SU-DHL-6 (cell line): Measurements from ENCODE around the gene ARTN.

Experiments
- H2AFZ ChIP-seq: fragments of 200-600 bp; sonication (generic); 2 replicates; pipeline ENCODE4 v1.6.1; 2014; ENCODE audit warnings: low read depth, mild to moderate bottlenecking, moderate library complexity, mixed read lengths, antibody characterized with exemption, low read length; ENCODE audit not compliant: severe bottlenecking
- H3F3A ChIP-seq: fragments of 200-600 bp; shearing (Covaris generic); 2 replicates; pipeline ENCODE4 v1.6.0; 2016; ENCODE audit warnings: antibody characterized with exemption, mild to moderate bottlenecking; ENCODE audit not compliant: insufficient read depth
- H3K27ac ChIP-seq: fragments of 200-600 bp; sonication (generic); 2 replicates; pipeline ENCODE4 v1.5.1; 2016; ENCODE audit warnings: low read depth, mild to moderate bottlenecking, low read length, moderate library complexity, mixed read lengths
- H3K27me3 ChIP-seq: fragments of 200-600 bp; sonication (generic), shearing (Covaris generic); 2 replicates; pipeline ENCODE4 v1.6.0; 2014; ENCODE audit warnings: mild to moderate bottlenecking, low read length
- H3K36me3 ChIP-seq: fragments of 200-600 bp; sonication (generic); 2 replicates; pipeline ENCODE4 v1.6.1; 2014; ENCODE audit warnings: mild to moderate bottlenecking, low read length, mixed read lengths
- H3K4me2 ChIP-seq: fragments of 300-600, 200-600 bp; shearing (Covaris generic), sonication (generic); 2 replicates; pipeline ENCODE4 v1.6.0; 2014; ENCODE audit warnings: low read length, low read depth, mild to moderate bottlenecking; ENCODE audit not compliant: poor library complexity, severe bottlenecking
- H3K4me3 ChIP-seq: fragments of 200-600 bp; sonication (generic); 2 replicates; pipeline ENCODE4 v1.5.1; 2014; ENCODE audit warnings: antibody characterized with exemption, low read length, mild to moderate bottlenecking, mixed read lengths; ENCODE audit not compliant: insufficient read depth, poor library complexity, severe bottlenecking
- H3K79me2 ChIP-seq: fragments of 200-600 bp; sonication (generic); 2 replicates; pipeline ENCODE4 v1.6.1; 2014; ENCODE audit warnings: mild to moderate bottlenecking, low read length, moderate library complexity; ENCODE audit not compliant: insufficient read depth
- H3K9ac ChIP-seq: fragments of 200-600 bp; sonication (generic); 2 replicates; pipeline ENCODE4 v1.7.0; 2014; ENCODE audit warnings: mild to moderate bottlenecking, low read length
- H3K9me2 ChIP-seq: fragments of 200-600 bp; sonication (generic); replicated peaks from 2 replicates; pipeline ENCODE4 v1.6.1; 2014; ENCODE audit warnings: low read length; ENCODE audit not compliant: insufficient read depth
- H3K9me3 ChIP-seq: fragments of 200-600 bp; sonication (generic); 2 replicates; pipeline ENCODE4 v1.6.1; 2014; ENCODE audit warnings: low read length, mixed read lengths; ENCODE audit not compliant: insufficient read depth
- H4K20me1 ChIP-seq: fragments of 200-600 bp; sonication (generic); 2 replicates; pipeline ENCODE4 v1.6.1; 2014; ENCODE audit warnings: low read depth, mild to moderate bottlenecking, antibody characterized with exemption, low read length, moderate library complexity, mixed read lengths
- EZH2phosphoT487 ChIP-seq: fragments of 200-600 bp; sonication (generic), shearing (Covaris generic); conservative IDR thresholded peaks from 2 replicates; pipeline ENCODE4 v1.6.1; 2018; ENCODE audit warnings: mild to moderate bottlenecking, antibody characterized with exemption, low read length, moderate library complexity, mixed read lengths
- TF ChIP-seq, protein P1 (sequence below): fragments of 200-600 bp; sonication (generic); IDR thresholded peaks from one replicate; pipeline ENCODE4 v1.5.1; 2017; ENCODE audit warnings: antibody characterized with exemption, mild to moderate bottlenecking, low read length, moderate library complexity; ENCODE audit not compliant: insufficient read depth, poor library complexity, severe bottlenecking

Gene ARTN

DNA sequence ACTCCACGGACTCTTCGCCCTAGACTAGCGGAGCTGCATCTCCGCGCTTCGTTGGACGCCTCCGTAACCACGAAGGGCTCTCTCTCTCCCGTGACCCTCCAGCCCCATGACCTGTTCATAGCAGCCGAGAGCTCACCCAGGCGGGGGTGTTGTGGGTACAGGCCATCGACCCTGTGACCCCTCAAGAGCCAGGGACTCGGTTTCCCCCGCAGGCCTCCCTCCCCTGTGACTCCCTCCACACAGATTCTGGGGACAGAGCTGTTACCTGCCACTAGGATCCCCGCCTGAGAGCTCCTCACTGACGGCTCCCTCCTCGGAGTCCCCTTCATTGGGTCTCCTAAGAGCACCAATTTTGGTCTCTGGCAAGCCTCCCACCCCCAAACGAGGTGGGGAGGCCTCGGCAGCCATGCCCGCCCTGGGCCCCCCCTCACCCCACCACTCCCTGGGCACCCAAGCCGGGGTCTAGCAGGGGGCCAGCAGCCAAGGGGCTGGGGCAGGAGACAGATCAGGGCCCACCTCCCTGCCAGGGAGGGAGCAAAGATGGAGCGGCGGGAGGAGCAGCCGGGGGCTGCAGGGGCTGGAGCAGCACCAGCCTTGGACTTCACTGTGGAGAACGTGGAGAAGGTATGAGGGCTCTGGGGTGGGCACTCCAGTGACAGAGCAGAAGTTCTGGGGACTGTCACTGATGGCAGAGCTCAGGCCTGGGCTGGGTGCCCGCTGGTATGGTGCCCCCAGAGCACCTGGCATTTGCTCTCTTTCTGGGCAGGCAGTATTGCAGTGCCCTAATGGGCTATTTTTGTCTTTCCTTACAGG lies 13.7 kb downstream of the ARTN start:
- H3K27me3 ChIP-seq = no peaks in the 10 kb centered on the region
- H3K9me3 ChIP-seq = no peaks in the 10 kb centered on the region
- peak overlapping the region; percentile 88 for H3K9ac ChIP-seq
- no peaks in the 10 kb centered on the region for H4K20me1 ChIP-seq
- H2AFZ ChIP-seq = peak overlapping the region; percentile 71
- H3K9me2 ChIP-seq = no peaks in the 10 kb centered on the region
- peak overlapping the region; percentile 80 for H3K27ac ChIP-seq
- H3K36me3 ChIP-seq = no peaks in the 10 kb centered on the region
- H3K79me2 ChIP-seq = peaks cover 30% of the 10 kb centered on the region; the same call in 1 of the 2 replicates
- H3F3A ChIP-seq = no peaks in the 10 kb centered on the region
- H3K4me3 ChIP-seq = peak overlapping the region; percentile 93
- TF ChIP-seq EZH2phosphoT487 = no peak
- TF ChIP-seq, protein P1, sequence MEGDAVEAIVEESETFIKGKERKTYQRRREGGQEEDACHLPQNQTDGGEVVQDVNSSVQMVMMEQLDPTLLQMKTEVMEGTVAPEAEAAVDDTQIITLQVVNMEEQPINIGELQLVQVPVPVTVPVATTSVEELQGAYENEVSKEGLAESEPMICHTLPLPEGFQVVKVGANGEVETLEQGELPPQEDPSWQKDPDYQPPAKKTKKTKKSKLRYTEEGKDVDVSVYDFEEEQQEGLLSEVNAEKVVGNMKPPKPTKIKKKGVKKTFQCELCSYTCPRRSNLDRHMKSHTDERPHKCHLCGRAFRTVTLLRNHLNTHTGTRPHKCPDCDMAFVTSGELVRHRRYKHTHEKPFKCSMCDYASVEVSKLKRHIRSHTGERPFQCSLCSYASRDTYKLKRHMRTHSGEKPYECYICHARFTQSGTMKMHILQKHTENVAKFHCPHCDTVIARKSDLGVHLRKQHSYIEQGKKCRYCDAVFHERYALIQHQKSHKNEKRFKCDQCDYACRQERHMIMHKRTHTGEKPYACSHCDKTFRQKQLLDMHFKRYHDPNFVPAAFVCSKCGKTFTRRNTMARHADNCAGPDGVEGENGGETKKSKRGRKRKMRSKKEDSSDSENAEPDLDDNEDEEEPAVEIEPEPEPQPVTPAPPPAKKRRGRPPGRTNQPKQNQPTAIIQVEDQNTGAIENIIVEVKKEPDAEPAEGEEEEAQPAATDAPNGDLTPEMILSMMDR = no peak
- peak overlapping the region; percentile 67 for H3K4me2 ChIP-seq

DNA sequence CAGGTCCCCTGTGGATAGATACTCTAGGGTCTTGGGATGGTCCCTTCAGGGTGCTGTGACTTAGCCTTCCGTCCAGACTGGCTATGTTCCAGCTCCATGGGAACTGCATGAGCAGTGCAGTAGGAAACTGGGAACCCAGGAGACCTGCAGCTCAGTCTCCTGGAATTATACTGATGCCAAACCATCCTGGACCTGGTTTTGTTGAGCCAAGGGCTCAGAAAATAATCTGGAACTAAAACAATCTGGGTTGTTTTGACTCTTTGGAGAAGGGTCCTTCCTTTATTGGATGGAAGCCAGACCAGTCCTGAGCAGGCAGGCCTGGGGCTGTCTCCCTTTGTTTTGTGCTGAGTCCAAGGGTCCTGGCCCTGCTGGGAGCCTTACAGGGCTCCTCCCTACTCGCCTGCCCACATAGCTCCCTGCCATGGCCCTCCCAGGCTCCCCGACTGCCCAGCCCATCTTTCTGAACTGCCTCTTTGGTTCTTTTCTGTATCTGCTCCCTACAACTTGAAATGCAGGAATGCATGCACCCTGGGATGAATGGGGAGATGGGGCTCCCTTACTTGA lies 14.4 kb downstream of the ARTN start:
- TF ChIP-seq, protein P1 = no peak
- no peak for TF ChIP-seq EZH2phosphoT487
- peaks cover 30% of the 10 kb centered on the region; the same call in 1 of the 2 replicates for H3K79me2 ChIP-seq
- no peaks in the 10 kb centered on the region for H3K36me3 ChIP-seq
- peak overlapping the region; percentile 88 for H3K9ac ChIP-seq
- no peaks in the 10 kb centered on the region; the same call in 1 of the 2 replicates for H4K20me1 ChIP-seq
- peak overlapping the region; percentile 67 for H3K4me2 ChIP-seq
- no peaks in the 10 kb centered on the region for H3K9me3 ChIP-seq
- no peaks in the 10 kb centered on the region for H3K9me2 ChIP-seq
- H3K4me3 ChIP-seq = peak overlapping the region; percentile 93
- H2AFZ ChIP-seq = no peak overlapping the region
- H3K27ac ChIP-seq = no peak overlapping the region
- H3K27me3 ChIP-seq = no peaks in the 10 kb centered on the region
- no peaks in the 10 kb centered on the region for H3F3A ChIP-seq

DNA sequence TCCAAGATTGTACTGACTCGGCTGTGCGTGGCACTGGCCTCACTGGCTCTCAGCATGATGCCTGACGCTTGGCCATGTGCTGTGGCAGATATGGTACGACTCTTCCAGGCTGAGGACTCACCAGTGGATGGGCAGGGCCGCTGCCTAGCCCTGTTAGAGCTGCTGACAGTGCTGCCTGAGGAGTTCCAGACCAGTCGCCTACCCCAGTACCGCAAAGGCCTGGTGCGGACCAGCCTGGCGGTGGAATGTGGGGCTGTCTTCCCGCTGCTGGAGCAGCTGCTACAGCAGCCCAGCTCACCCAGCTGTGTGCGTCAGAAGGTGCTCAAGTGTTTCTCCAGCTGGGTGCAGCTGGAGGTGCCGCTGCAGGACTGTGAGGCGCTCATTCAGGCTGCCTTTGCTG lies 16.1 kb downstream of the ARTN start:
- H4K20me1 ChIP-seq = no peaks in the 10 kb centered on the region; the same call in 1 of the 2 replicates
- no peak overlapping the region for H2AFZ ChIP-seq
- no peak overlapping the region for H3K9ac ChIP-seq
- H3K79me2 ChIP-seq = peaks cover 27% of the 10 kb centered on the region; the same call in 1 of the 2 replicates
- H3K4me2 ChIP-seq = no peak overlapping the region
- no peaks in the 10 kb centered on the region for H3K9me3 ChIP-seq
- no peak overlapping the region for H3K27ac ChIP-seq
- H3K9me2 ChIP-seq = no peaks in the 10 kb centered on the region
- no peak overlapping the region for H3K4me3 ChIP-seq
- no peaks in the 10 kb centered on the region for H3F3A ChIP-seq
- no peaks in the 10 kb centered on the region for H3K36me3 ChIP-seq
- no peaks in the 10 kb centered on the region for H3K27me3 ChIP-seq
- TF ChIP-seq, protein P1 = no peak
- no peak for TF ChIP-seq EZH2phosphoT487
